ENCODE results near the gene ERCC4.

GRCh38 chr16:13919683-13920509, at the start of gene ERCC4:
- TF ChIP-seq CTCF (IDR thresholded peaks at IDR 0.05) (peak; percentile 94), YY1 (IDR thresholded peaks at IDR 0.05; ENCODE audit: low read depth) (peak; percentile 90), EZH2phosphoT487 (IDR thresholded peaks at IDR 0.05; ENCODE audit: borderline replicate concordance, low read depth) (no peak), GATA2 (CRISPR knock-in tag; IDR thresholded peaks at IDR 0.05) (no peak), MXI1 (IDR thresholded peaks at IDR 0.05; ENCODE audit: low read depth, low read length) (peak; percentile 53), POLR2AphosphoS5 (IDR thresholded peaks at IDR 0.05; ENCODE audit: low read depth, low read length) (peak; percentile 86)
- TF ChIP-seq, protein P1, sequence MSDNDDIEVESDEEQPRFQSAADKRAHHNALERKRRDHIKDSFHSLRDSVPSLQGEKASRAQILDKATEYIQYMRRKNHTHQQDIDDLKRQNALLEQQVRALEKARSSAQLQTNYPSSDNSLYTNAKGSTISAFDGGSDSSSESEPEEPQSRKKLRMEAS (IDR thresholded peaks at IDR 0.05; ENCODE audit: low read depth), result peak; percentile 70

All from SK-N-SH (cell line).